GM10847 (cell line): ENCODE results near the gene RINL.

ENCODE experiments used
- POLR2A ChIP-seq: IDR thresholded peaks from 2 replicates; pipeline ENCODE4 v1.6.1; 2011; ENCODE audit not compliant: insufficient read length; ENCODE audit errors: extremely low read depth

The RINL gene

GRCh38 chr19:38834590-38834989, 43.5 kb downstream of the RINL start:
- TF ChIP-seq POLR2A = no peak

- TF ChIP-seq POLR2A = no peak
These were observed 44.0 kb downstream of the RINL start for GRCh38 chr19:38834104-38834490.

GRCh38 chr19:38833092-38833425, 45.0 kb downstream of the RINL start:
- no peak for TF ChIP-seq POLR2A

GRCh38 chr19:38831142-38831605, 46.9 kb downstream of the RINL start:
- TF ChIP-seq POLR2A = no peak

GRCh38 chr19:38830039-38830733, 47.9 kb downstream of the RINL start:
- no peak for TF ChIP-seq POLR2A

- TF ChIP-seq POLR2A = no peak
These were observed 51.1 kb downstream of the RINL start for GRCh38 chr19:38826856-38827551.

GRCh38 chr19:38819231-38819920, 58.7 kb downstream of the RINL start:
- no peak for TF ChIP-seq POLR2A
